Uterus (tissue), 4 donors: ENCODE results near the gene ESPL1. TPM values are rescaled to one million over a fixed set of nuclear protein-coding genes. Genes with fewer than 3 reads are reported as not detected.

Experiments used
- DNase-seq, 2 donors: peaks; one replicate each; pipeline ENCODE4 v3.0.0-alpha.2; 2019 to 2020
- H3K27ac ChIP-seq, 2 donors: fragments of 200-600 bp; sonication (generic); 1 replicate in 1 of 2; 2 replicates in 1 of 2; pipeline ENCODE4 v1.5.1; 2016 to 2018
- H3K27me3 ChIP-seq, 2 donors: fragments of 200-600 bp; sonication (generic); one replicate each; pipeline ENCODE4 v1.5.1; 2018 to 2019; ENCODE audit warnings: control low read depth in 1 of 2
- H3K36me3 ChIP-seq, 2 donors: fragments of 200-600 bp; sonication (generic); one replicate each; pipeline ENCODE4 v1.5.1; 2019; ENCODE audit warnings: control low read depth in 1 of 2
- H3K4me1 ChIP-seq, 2 donors: fragments of 200-600 bp; sonication (generic); one replicate each; pipeline ENCODE4 v1.5.1; 2018 to 2019; ENCODE audit warnings: control low read depth in 1 of 2
- H3K4me3 ChIP-seq, 2 donors: fragments of 200-600 bp; sonication (generic); 1 replicate in 1 of 2; 2 replicates in 1 of 2; pipeline ENCODE4 v1.5.1; 2018 to 2019; ENCODE audit warnings: mild to moderate bottlenecking in 1 of 2
- H3K9me3 ChIP-seq, 2 donors: fragments of 200-600 bp; sonication (generic); one replicate each; pipeline ENCODE4 v1.5.1; 2019; ENCODE audit warnings: control low read depth in 1 of 2
- POLR2A ChIP-seq, 2 donors: fragments of 450-650 bp; IDR thresholded peaks; one replicate each; pipeline ENCODE4 v1.6.1; 2016; ENCODE audit warnings: antibody characterized with exemption in 2 of 2, mild to moderate bottlenecking in 1 of 2, moderate library complexity in 1 of 2
- intact Hi-C: fragments of 100-400 bp; cut with DNase I; formaldehyde crosslinking; loops from one replicate; pipeline ENCODE4 v1.15.1; 2023; ENCODE audit warnings: low total_unique reads
- total RNA-seq, 4 donors: library from RNA; depleted of rRNA in 3 of 4; stranded (reverse); fragments of >200 nt in 3 of 4; gene quantifications; one replicate each; pipeline versions ENCODE4 v1.1.0 to v1.2.4, GENCODE V29; 2014 to 2023
- TF ChIP-seq, protein P1 (sequence below), 4 experiments: fragments of 200-600 bp in 2 of 4; fragments of 450-650 bp in 2 of 4; sonication (generic) in 2 of 4; IDR thresholded peaks; one replicate each; pipeline ENCODE4 v1.5.1; 2016 to 2019; ENCODE audit warnings: antibody characterized with exemption in 4 of 4, mild to moderate bottlenecking in 2 of 4, moderate library complexity in 1 of 4
- donor health status: DM: yes; HTN: yes; CAD: no.

The ESPL1 gene
- total RNA-seq, 4 donors from 2014 or later, result 0.12 to 4.5 TPM; not detected in 2

DNA sequence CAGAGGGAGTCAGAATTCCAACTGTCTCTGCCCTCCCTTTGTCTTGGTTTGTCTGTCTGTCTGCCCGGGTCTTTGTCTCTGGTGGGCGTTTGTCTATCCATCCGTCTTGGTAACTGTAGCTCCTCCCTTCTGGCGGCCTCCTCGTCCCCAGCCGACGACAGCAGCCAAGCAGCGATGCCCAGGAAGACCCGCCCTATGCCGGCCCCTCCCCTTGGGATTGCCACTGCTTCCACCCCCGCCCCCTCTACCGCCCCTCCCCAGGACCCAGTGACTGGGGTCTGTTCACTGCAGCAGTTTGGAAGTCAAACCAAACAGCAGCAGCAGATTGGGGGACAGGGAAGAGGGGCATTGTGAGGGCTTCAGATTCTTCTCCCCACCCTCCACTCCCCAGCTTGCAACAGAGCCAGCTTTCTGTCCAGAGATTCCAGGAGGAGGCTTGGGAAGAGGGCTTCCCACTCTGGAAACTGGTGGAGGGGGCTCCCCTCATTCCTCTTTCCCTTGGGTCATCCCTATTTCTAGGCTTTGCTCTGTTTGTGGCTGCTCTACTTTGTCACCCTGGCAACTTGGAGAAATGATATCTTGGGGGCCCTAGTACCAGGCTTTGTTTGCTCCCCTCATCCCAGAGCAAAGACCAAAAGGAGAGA, 33.7 kb upstream of the ESPL1 start:
- Histone ChIP-seq H3K27ac (peak overlapping the region; percentile 89 to 90), H3K36me3 (no peaks in the 10 kb centered on the region), H3K27me3 (no peaks in the 10 kb centered on the region), H3K9me3 (no peaks in the 10 kb centered on the region), H3K4me1 (peaks cover 0 to 14% of the 10 kb centered on the region in 2 donors), H3K4me3 (no peak overlapping the region)
- no peak for TF ChIP-seq POLR2A (IDR thresholded peaks at IDR 0.05)
- TF ChIP-seq, protein P1, sequence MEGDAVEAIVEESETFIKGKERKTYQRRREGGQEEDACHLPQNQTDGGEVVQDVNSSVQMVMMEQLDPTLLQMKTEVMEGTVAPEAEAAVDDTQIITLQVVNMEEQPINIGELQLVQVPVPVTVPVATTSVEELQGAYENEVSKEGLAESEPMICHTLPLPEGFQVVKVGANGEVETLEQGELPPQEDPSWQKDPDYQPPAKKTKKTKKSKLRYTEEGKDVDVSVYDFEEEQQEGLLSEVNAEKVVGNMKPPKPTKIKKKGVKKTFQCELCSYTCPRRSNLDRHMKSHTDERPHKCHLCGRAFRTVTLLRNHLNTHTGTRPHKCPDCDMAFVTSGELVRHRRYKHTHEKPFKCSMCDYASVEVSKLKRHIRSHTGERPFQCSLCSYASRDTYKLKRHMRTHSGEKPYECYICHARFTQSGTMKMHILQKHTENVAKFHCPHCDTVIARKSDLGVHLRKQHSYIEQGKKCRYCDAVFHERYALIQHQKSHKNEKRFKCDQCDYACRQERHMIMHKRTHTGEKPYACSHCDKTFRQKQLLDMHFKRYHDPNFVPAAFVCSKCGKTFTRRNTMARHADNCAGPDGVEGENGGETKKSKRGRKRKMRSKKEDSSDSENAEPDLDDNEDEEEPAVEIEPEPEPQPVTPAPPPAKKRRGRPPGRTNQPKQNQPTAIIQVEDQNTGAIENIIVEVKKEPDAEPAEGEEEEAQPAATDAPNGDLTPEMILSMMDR (IDR thresholded peaks at IDR 0.05), result no peak
- DNase-seq, result no peak
- intact Hi-C loops, result no loop called here

DNA sequence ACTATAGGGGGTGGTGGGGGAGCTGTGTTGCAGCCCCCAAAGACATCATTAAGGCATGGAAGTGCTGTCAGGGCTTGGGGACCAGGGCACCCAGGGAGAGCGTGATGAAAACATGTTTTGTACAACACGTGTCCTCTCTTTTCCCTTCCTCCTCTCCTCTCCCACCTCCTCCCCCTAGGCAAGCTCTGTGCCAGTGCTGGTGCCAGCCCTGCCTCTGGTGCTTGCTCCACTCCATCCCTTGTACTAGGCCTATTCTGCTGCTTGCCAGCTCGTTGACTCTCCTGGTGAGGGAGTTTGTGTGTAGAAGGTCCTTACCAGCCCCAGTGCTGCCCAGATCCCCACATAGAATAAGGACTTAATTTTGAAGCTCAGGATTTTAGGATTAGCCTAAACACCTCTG, 32.9 kb upstream of the ESPL1 start:
- TF ChIP-seq, protein P1 (IDR thresholded peaks at IDR 0.05), result no peak
- no peak for TF ChIP-seq POLR2A (IDR thresholded peaks at IDR 0.05)
- intact Hi-C loops, result no loop called here
- H3K27me3 ChIP-seq, result no peaks in the 10 kb centered on the region
- peaks cover 0 to 14% of the 10 kb centered on the region in 2 donors for H3K4me1 ChIP-seq
- no peak overlapping the region for H3K27ac ChIP-seq
- DNase-seq, result no peak
- no peak overlapping the region for H3K4me3 ChIP-seq
- no peaks in the 10 kb centered on the region for H3K36me3 ChIP-seq
- H3K9me3 ChIP-seq, result no peaks in the 10 kb centered on the region

DNA sequence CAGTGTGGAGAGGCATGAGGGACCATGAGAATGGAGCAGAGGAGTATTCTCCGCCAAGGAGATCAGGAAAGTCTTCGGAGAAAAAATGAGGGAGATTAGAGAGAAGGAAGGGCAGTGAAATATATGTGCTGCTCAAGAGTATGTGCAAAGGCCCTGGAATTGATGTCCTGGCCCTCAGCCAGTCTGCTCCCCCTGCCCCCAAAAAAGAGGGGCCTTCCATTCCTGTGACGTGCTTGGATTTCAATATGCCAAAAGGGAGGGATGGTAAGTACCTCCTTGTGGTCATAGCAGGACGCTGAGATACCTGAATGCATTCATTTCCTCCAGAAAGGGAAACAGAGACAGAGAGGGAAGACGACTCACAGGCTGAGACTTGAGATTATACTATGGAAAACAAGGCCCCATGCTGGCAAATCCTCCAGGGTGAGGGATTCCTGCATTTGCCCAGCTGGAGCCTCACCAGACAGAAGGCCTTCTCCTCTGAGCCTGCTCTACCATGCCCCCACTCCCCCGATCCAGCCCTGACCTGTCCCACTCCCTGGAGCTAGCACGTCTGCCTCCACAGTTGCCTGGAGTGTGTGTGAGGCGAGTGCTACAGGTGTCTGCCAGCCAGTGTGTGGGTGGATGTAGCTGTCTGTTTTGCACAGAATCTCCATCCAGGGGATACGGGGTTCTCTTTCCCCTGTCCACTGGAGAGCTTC, 32.2 kb upstream of the ESPL1 start:
- Histone ChIP-seq H3K27me3 (no peaks in the 10 kb centered on the region), H3K9me3 (no peaks in the 10 kb centered on the region), H3K4me3 (no peak overlapping the region), H3K4me1 (peaks cover 0 to 14% of the 10 kb centered on the region in 2 donors), H3K27ac (no peak overlapping the region), H3K36me3 (no peaks in the 10 kb centered on the region)
- DNase-seq, result no peak
- TF ChIP-seq POLR2A (IDR thresholded peaks at IDR 0.05), result no peak
- TF ChIP-seq, protein P1 (IDR thresholded peaks at IDR 0.05), result no peak
- intact Hi-C loops, result no loop called here

- no peak overlapping the region for H3K4me3 ChIP-seq
- H3K4me1 ChIP-seq, result peaks cover 0 to 14% of the 10 kb centered on the region in 2 donors
- H3K27me3 ChIP-seq, result no peaks in the 10 kb centered on the region
- H3K27ac ChIP-seq, result no peak overlapping the region
- intact Hi-C loops, result no loop called here
- DNase-seq, result no peak
- H3K36me3 ChIP-seq, result no peaks in the 10 kb centered on the region
- TF ChIP-seq, protein P1 (IDR thresholded peaks at IDR 0.05), result no peak
- no peak for TF ChIP-seq POLR2A (IDR thresholded peaks at IDR 0.05)
- H3K9me3 ChIP-seq, result no peaks in the 10 kb centered on the region
Observed at GRCh38 chr12:53236443-53237111, 31.5 kb upstream of the ESPL1 start.
